T-cell (primary cell): ENCODE data around the gene ELP5. TPM values are rescaled to one million over a fixed set of nuclear protein-coding genes. Genes with fewer than 3 reads are reported as not detected.

Experiments used
- ATAC-seq, 4 experiments: fragments of 200-7000 bp in 3 of 4; fragments of 150-1000 bp in 1 of 4; cut with Tn5 transposase; replicated peaks in 1 of 4; 1 replicate in 3 of 4; 2 replicates in 1 of 4; pipeline ENCODE4 v1.10.0; 2021; ENCODE audit warnings: moderate library complexity in 3 of 4, mild to moderate bottlenecking in 2 of 4, moderate number of reproducible peaks in 1 of 4
- CTCF ChIA-PET, 2 donors: fragments of 300-600 bp; sonication (Branson Sonifier 250); formaldehyde crosslinking; loops; one replicate each; lab custom pipeline; 2022; ENCODE audit warnings: antibody characterized with exemption in 2 of 2; lab: Charles Lee
- POLR2A ChIA-PET, 2 donors: fragments of 300-600 bp; sonication (Branson Sonifier 250); formaldehyde crosslinking; loops; one replicate each; lab custom pipeline; 2022; ENCODE audit warnings: antibody characterized with exemption in 2 of 2; lab: Charles Lee
- DNase-seq, 35 experiments: peaks; one replicate each; pipeline versions ENCODE4 v3.0.0 to v3.0.0-alpha.2; 2013 to 2023
- H3K27ac ChIP-seq: one replicate; pipeline ENCODE4 v1.5.1; 2013; ENCODE audit warnings: low read length
- H3K27me3 ChIP-seq, 2 experiments: replicated peaks in 1 of 2; 1 replicate in 1 of 2; 2 replicates in 1 of 2; pipeline versions ENCODE4 v1.6.1 to v1.7.0; 2013; ENCODE audit warnings: low read length in 1 of 2, mixed read lengths in 1 of 2; ENCODE audit not compliant: control insufficient read depth in 2 of 2, insufficient read depth in 2 of 2; ENCODE audit errors: extremely low read depth in 1 of 2
- H3K36me3 ChIP-seq, 2 donors: 1 replicate in 1 of 2; 2 replicates in 1 of 2; pipeline versions ENCODE4 v1.6.1 to v1.7.0; 2013; ENCODE audit warnings: low read length in 1 of 2; ENCODE audit not compliant: control insufficient read depth in 2 of 2, insufficient read depth in 1 of 2; ENCODE audit errors: extremely low read depth in 1 of 2
- H3K4me1 ChIP-seq, 2 experiments: 1 replicate in 1 of 2; 2 replicates in 1 of 2; pipeline versions ENCODE4 v1.6.1 to v1.7.0; 2013; ENCODE audit warnings: low read length in 2 of 2, mixed read lengths in 1 of 2; ENCODE audit not compliant: insufficient read depth in 2 of 2, control insufficient read depth in 1 of 2; ENCODE audit errors: extremely low read depth in 1 of 2
- H3K4me3 ChIP-seq, 2 donors: 1 replicate in 1 of 2; 2 replicates in 1 of 2; pipeline versions ENCODE4 v1.5.1 to v1.7.0; 2013; ENCODE audit warnings: mild to moderate bottlenecking in 2 of 2, low read length in 1 of 2, moderate library complexity in 1 of 2; ENCODE audit not compliant: control insufficient read depth in 1 of 2; ENCODE audit errors: extremely low read depth in 1 of 2
- H3K9me3 ChIP-seq: 2 replicates; pipeline ENCODE4 v1.7.0; 2013
- H3K27ac Mint-ChIP-seq, 2 donors: one replicate each; pipeline ENCODE4 v1.8.0; 2020 to 2021; ENCODE audit warnings: mild to moderate bottlenecking in 2 of 2, mixed read lengths in 2 of 2
- H3K27me3 Mint-ChIP-seq, 2 donors: one replicate each; pipeline ENCODE4 v1.8.0; 2021 to 2022; ENCODE audit warnings: mixed read lengths in 2 of 2
- H3K36me3 Mint-ChIP-seq: one replicate; pipeline ENCODE4 v1.8.0; 2021; ENCODE audit warnings: mixed read lengths
- H3K4me1 Mint-ChIP-seq, 3 donors: one replicate each; pipeline ENCODE4 v1.8.0; 2020 to 2022; ENCODE audit warnings: mixed read lengths in 3 of 3, mild to moderate bottlenecking in 1 of 3
- H3K4me3 Mint-ChIP-seq, 3 donors: one replicate each; pipeline ENCODE4 v1.8.0; 2020 to 2022; ENCODE audit warnings: mild to moderate bottlenecking in 3 of 3, mixed read lengths in 3 of 3, moderate library complexity in 3 of 3
- H3K9me3 Mint-ChIP-seq, 3 donors: one replicate each; pipeline ENCODE4 v1.8.0; 2020 to 2022; ENCODE audit warnings: mixed read lengths in 3 of 3
- WGBS: methylation state at CpG from one replicate; pipeline ENCODE4 v1.1.5; 2013; ENCODE audit warnings: missing lambda C conversion rate; ENCODE audit not compliant: insufficient coverage; 5-methylcytosine and 5-hydroxymethylcytosine counted together
- total RNA-seq, 35 experiments: library from RNA in 6 of 35; stranded (reverse) in 6 of 35; fragments of 120-200 nt in 1 of 35; gene quantifications; one replicate each; pipeline versions ENCODE4 v1.2.1 to v1.2.4 and lab custom pipeline; 2013 to 2026

The ELP5 gene
- total RNA-seq, 5 donors from 2014 or later (not counting 1 experiment from before 2014, with no cell fraction given), result 29.8 to 35.9 (median 33.3) TPM

GRCh38 chr17:7218166-7218565, 33.8 kb upstream of the ELP5 start:
- Histone ChIP-seq H3K9me3 (no peaks in the 10 kb centered on the region), H3K4me3 (peak overlapping the region; percentile 0 to 55), H3K4me1 (peaks cover 40 to 78% of the 10 kb centered on the region in 2 experiments), H3K27ac (no peak overlapping the region), H3K36me3 (peaks cover 2 to 21% of the 10 kb centered on the region in 2 donors), H3K27me3 (no peaks in the 10 kb centered on the region)
- 74% methylated on average over 4 of the region's 6 CpGs for WGBS
- no peak for ATAC-seq
- Mint-ChIP-seq H3K4me1 (peaks cover 70 to 76% (median 72%) of the 10 kb centered on the region in 3 donors), H3K4me3 (peak overlapping the region; percentile 9 to 91 (median 70)), H3K27me3 (no peaks in the 10 kb centered on the region), H3K27ac (peak overlapping the region; percentile 76 to 99), H3K9me3 (no peaks in the 10 kb centered on the region), H3K36me3 (no peaks in the 10 kb centered on the region)
- ChIA-PET POLR2A (interaction anchor here in 1 of 2 donors (0.6 kb wide), 1 partner anchor 206 kb away, joined by 3 read pairs; no protein-coding TSS in a partner anchor), CTCF (no interaction called here)
- no peak for DNase-seq

DNA sequence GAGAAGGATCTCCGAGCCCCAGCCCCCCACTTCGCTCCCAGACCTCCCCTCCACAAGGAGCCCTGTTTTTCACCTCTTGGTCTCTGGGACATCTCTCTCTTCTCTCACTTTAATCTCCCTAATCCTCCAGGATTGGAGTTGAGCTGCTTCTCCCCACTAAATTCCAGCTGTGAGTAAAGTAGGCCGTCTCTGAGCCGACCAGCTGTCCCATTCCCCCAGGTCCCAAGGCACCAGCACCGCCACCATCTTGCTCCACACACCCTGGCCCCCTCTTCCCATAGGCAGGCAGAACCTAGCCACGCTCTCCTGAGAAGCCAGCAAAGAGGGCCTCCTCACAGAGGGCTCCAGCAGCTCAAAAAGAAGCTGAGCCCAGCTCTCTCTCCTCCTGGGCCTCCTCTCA, 33.3 kb upstream of the ELP5 start:
- no peak for ATAC-seq
- H3K9me3 ChIP-seq, result no peaks in the 10 kb centered on the region
- H3K4me3 Mint-ChIP-seq, result peak overlapping the region; percentile 89 to 91 (median 90)
- H3K4me1 Mint-ChIP-seq, result peaks cover 65 to 70% (median 66%) of the 10 kb centered on the region in 3 donors
- WGBS, result 78% methylated on average over 6 of the region's 6 CpGs
- ChIA-PET CTCF (interaction anchor here (0.6 to 1.5 kb wide), 3 partner anchors 20 to 86 kb away, joined by 3 to 11 read pairs (median 3); partner anchors contain the start of genes GABARAP (in 1 of the 2) and PHF23 (in 1 of the 2)), POLR2A (interaction anchor here in 1 of 2 donors (0.6 kb wide), 1 partner anchor 96 kb away, joined by 3 read pairs; no protein-coding TSS in a partner anchor)
- H3K27ac Mint-ChIP-seq, result peak overlapping the region; percentile 98 to 99
- no peak overlapping the region for H3K4me3 ChIP-seq
- no peaks in the 10 kb centered on the region for H3K9me3 Mint-ChIP-seq
- no peaks in the 10 kb centered on the region for H3K27me3 Mint-ChIP-seq
- no peak for DNase-seq
- peak overlapping the region; percentile 80 for H3K27ac ChIP-seq
- peaks cover 7 to 27% of the 10 kb centered on the region in 2 donors for H3K36me3 ChIP-seq
- H3K4me1 ChIP-seq, result peaks cover 40 to 72% of the 10 kb centered on the region in 2 experiments
- H3K27me3 ChIP-seq, result no peaks in the 10 kb centered on the region
- H3K36me3 Mint-ChIP-seq, result peaks cover 4% of the 10 kb centered on the region

DNA sequence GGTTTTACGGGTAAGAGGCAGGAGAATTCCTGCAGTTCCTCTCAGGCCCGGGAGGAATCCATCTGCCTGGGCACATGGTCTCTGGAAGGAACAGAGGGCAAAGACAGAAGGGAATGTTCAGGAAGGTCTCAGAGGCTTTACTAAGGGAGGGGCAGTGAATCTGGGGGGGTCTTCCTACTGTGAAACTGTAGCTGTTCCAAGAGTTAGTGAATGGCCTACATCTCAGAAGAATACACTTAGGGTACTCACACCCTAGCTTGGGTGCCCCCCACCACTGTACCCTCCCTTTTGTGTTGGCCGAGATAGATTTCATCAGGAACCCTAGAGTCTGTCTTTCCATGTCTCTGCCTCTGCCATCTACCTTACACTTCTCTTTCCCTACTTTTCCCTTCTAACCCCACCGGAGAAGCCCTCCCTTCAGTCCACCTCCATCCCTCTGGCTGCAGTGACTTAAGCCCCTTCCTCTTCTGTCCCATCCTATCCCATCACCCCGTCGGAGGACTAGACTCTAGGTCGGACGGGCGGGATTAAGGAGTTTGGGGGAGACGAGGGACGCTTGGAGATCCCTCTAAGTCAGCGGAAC, 32.7 kb upstream of the ELP5 start:
- WGBS, result 33% methylated on average over 7 of the region's 12 CpGs
- CTCF ChIA-PET, result interaction anchor here (0.6 to 1.5 kb wide), 5 partner anchors 15 to 468 kb away, joined by 3 to 11 read pairs (median 4); partner anchors contain the start of genes DVL2 (in 1 of the 2), GABARAP (in 1 of the 2) and PHF23 (in 1 of the 2)
- DNase-seq, result no peak

GRCh38 chr17:7219812-7220592, 32.0 kb upstream of the ELP5 start, which contains the start of the genes ACADVL and DLG4:
ACADVL (plus strand) TSS chr17:7219938; CDS start chr17:7219985, 47 bp downstream.
DLG4 (minus strand) TSS chr17:7219836.
- Histone ChIP-seq H3K4me3 (peak within 1 kb of the TSS; percentile 81 to 86), H3K4me1 (peaks cover 39 to 60% of the 10 kb centered on the region in 2 experiments), H3K27me3 (no peaks in the 10 kb centered on the region), H3K36me3 (peaks cover 7 to 37% of the 10 kb centered on the region in 2 donors), H3K9me3 (no peaks in the 10 kb centered on the region), H3K27ac (peak within 1 kb of the TSS; percentile 80)
- Mint-ChIP-seq H3K9me3 (no peaks in the 10 kb centered on the region), H3K4me3 (peak within 1 kb of the TSS; percentile 89 to 91 (median 90)), H3K36me3 (peaks cover 8% of the 10 kb centered on the region), H3K27me3 (no peaks in the 10 kb centered on the region), H3K4me1 (peaks cover 52 to 57% (median 54%) of the 10 kb centered on the region in 3 donors), H3K27ac (peak within 1 kb of the TSS; percentile 98 to 99)
- CTCF ChIA-PET, result interaction anchor here (0.9 to 1.7 kb wide), 8 partner anchors 15 to 468 kb away, joined by 3 to 12 read pairs (median 6); partner anchors contain the start of genes PHF23 (in 2 of the 2), DVL2 (in 1 of the 2) and GABARAP (in 1 of the 2)
- POLR2A ChIA-PET, result no interaction called here
- WGBS, result under 1% methylated on average over 46 of the region's 63 CpGs
- ATAC-seq (peak; percentile 66 to 76 (median 70)), DNase-seq (peak in 34 of 35 experiments; percentile 45 to 82 (median 62))

More for the DNA sequence above, 32.7 kb upstream of the ELP5 start:
- Histone ChIP-seq H3K36me3 (peaks cover 7 to 32% of the 10 kb centered on the region in 2 donors), H3K4me1 (peaks cover 40 to 67% of the 10 kb centered on the region in 2 experiments), H3K27me3 (no peaks in the 10 kb centered on the region), H3K9me3 (no peaks in the 10 kb centered on the region), H3K4me3 (peak overlapping the region; percentile 81 to 86), H3K27ac (peak overlapping the region; percentile 80)
- no peaks in the 10 kb centered on the region for H3K27me3 Mint-ChIP-seq
- H3K9me3 Mint-ChIP-seq, result no peaks in the 10 kb centered on the region
- no peak for ATAC-seq
- peaks cover 8% of the 10 kb centered on the region for H3K36me3 Mint-ChIP-seq
- H3K4me1 Mint-ChIP-seq, result peaks cover 59 to 64% (median 61%) of the 10 kb centered on the region in 3 donors
- peak overlapping the region; percentile 98 to 99 for H3K27ac Mint-ChIP-seq
- POLR2A ChIA-PET, result interaction anchor here in 1 of 2 donors (0.6 kb wide), 1 partner anchor 95 kb away, joined by 3 read pairs; no protein-coding TSS in a partner anchor
- peak overlapping the region; percentile 89 to 91 (median 90) for H3K4me3 Mint-ChIP-seq

DNA sequence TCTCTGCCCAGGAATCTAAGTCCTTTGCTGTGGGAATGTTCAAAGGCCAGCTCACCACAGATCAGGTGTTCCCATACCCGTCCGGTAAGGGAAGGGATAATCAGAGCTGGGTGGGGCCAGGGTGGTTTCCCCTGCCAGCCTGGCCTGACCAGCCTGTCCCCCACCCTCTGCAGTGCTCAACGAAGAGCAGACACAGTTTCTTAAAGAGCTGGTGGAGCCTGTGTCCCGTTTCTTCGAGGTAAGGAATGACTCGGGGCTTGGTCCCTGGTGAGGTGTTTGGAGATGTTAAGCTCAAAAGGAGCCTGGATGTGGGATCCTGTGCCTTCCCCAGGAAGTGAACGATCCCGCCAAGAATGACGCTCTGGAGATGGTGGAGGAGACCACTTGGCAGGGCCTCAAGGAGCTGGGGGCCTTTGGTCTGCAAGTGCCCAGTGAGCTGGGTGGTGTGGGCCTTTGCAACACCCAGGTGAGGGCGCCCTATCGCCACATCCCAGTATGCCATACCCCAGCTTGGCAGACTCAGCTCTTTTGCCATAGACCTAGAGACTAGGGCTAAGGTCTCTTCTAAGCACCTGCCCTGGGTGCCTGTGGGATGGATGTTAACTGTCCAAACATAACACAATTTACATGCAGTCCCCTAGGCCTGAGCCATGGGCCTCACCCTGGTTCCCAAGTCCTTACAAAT, 31.3 kb upstream of the ELP5 start:
- peaks cover 7 to 44% of the 10 kb centered on the region in 2 donors for H3K36me3 ChIP-seq
- WGBS, result 37% methylated on average over 7 of the region's 11 CpGs
- CTCF ChIA-PET, result interaction anchor here in 1 of 2 donors (0.5 to 1.7 kb wide), 10 partner anchors 12 to 378 kb away, joined by 3 to 12 read pairs (median 4); partner anchors contain the start of genes GABARAP, PHF23 and TMEM102
- no peaks in the 10 kb centered on the region for H3K9me3 ChIP-seq
- H3K27ac ChIP-seq, result peak overlapping the region; percentile 61
- POLR2A ChIA-PET, result no interaction called here
- Mint-ChIP-seq H3K4me1 (peaks cover 47 to 51% (median 47%) of the 10 kb centered on the region in 3 donors), H3K27me3 (no peaks in the 10 kb centered on the region), H3K36me3 (peaks cover 8% of the 10 kb centered on the region), H3K9me3 (no peaks in the 10 kb centered on the region), H3K27ac (peak overlapping the region; percentile 90 to 92), H3K4me3 (peak overlapping the region; percentile 89 to 91 (median 90))
- ATAC-seq, result peak; percentile 41 to 61 (median 48)
- peaks cover 33 to 53% of the 10 kb centered on the region in 2 experiments for H3K4me1 ChIP-seq
- DNase-seq, result peak in 32 of 35 experiments; percentile 25 to 78 (median 52)
- peak overlapping the region; percentile 81 to 86 for H3K4me3 ChIP-seq
- H3K27me3 ChIP-seq, result no peaks in the 10 kb centered on the region
